GM10266 (cell line): Measurements from ENCODE around the gene SMAGP.

Experiments used
- DNase-seq: peaks from one replicate; pipeline ENCODE4 v3.0.0; 2012; ENCODE audit errors: extremely low spot score
- TF ChIP-seq, protein P1 (sequence below): IDR thresholded peaks from 2 replicates; pipeline ENCODE4 v1.5.1; 2012; ENCODE audit warnings: mild to moderate bottlenecking, low read depth; ENCODE audit not compliant: control insufficient read depth, insufficient read depth; ENCODE audit errors: missing control alignments

SMAGP gene

DNA sequence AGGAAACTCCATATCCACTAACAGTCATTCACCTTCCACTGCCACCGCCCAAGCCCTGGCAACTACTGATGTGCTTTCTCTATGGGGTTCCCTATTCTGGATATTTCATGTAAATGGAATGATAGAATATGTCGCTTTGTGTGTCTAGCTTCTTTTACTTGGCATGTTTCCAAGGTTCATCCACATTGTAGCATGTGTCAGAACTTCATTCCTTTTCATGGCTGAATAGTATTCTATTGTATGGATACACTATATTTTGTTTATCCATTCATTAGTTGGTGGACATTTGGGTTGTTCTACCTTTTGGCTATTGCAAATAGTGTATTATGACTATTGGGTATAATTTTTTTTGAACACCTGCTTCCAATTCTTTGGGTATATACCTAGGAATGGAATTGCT is 61.0 kb downstream of the SMAGP start:
- no peak for DNase-seq
- TF ChIP-seq, protein P1, sequence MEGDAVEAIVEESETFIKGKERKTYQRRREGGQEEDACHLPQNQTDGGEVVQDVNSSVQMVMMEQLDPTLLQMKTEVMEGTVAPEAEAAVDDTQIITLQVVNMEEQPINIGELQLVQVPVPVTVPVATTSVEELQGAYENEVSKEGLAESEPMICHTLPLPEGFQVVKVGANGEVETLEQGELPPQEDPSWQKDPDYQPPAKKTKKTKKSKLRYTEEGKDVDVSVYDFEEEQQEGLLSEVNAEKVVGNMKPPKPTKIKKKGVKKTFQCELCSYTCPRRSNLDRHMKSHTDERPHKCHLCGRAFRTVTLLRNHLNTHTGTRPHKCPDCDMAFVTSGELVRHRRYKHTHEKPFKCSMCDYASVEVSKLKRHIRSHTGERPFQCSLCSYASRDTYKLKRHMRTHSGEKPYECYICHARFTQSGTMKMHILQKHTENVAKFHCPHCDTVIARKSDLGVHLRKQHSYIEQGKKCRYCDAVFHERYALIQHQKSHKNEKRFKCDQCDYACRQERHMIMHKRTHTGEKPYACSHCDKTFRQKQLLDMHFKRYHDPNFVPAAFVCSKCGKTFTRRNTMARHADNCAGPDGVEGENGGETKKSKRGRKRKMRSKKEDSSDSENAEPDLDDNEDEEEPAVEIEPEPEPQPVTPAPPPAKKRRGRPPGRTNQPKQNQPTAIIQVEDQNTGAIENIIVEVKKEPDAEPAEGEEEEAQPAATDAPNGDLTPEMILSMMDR = no peak

DNA sequence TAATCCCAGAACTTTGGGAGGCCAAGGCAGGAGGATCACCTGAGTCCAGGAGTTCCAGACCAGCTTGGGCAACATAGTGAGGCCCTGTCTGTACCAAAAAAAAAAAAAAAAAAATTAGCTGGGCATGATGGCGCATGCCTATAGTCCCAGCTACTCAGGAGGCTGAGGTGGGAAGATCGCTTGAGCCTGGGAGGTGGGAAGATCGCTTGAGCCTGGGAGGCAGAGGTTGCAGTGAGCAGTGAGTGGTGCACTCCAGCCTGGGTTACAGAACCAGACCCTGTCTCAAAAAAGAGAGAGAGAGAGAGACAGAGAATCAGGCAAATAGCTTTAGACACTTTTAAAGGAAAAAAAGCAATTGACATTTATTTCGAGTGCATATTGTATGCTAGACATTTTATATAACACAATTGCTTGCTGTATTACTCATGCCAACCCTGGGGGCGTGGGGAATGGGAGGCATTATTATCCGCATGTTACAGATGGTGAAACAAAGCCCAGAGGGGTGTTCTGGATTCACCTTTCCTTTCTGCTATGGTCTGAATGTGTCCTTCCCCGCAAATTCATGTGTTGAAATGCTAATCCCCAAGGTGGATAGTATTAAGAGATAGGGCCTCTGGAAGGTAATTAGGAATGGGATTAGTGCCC is 62.1 kb downstream of the SMAGP start:
- no peak for DNase-seq
- TF ChIP-seq, protein P1 = no peak

DNA sequence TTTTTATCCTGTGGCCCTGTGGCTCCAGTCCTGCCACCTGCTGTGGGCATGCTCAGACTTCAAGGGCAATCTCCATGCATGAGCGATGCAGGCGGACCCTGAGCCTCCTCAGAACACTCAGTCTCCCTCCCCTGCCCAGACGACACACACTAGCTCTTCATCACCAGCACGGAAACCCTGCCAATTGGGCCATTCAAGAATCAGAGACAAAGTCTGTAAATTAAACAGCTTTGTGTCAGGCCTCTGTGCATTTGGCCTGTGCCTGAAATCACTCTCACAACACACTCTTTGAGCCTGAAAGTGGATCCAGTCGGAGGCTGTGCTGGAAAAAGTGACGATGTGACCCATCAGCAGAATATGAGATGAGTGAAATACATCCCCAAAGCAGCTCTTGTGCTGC is 64.9 kb downstream of the SMAGP start:
- DNase-seq = no peak
- TF ChIP-seq, protein P1 = no peak

DNA sequence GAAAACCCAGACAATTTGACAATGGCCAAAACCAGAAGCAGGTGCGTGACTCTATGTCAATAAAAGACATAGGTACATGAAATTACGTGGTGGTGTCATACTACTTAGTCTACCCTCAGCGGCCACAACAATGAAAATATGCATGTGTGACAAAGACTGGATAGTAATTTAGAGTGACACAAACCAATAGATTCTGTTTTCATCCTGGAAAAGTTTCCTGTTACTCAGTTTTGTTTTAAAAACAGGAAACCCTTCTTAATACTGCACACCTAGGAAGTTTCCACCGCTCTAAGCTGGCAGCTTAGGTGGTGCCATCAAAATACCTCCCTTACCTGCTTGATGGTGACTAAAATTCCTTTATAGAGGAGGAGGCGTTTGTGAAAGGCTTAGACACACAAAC is 67.5 kb downstream of the SMAGP start:
- TF ChIP-seq, protein P1 = no peak
- no peak for DNase-seq

DNA sequence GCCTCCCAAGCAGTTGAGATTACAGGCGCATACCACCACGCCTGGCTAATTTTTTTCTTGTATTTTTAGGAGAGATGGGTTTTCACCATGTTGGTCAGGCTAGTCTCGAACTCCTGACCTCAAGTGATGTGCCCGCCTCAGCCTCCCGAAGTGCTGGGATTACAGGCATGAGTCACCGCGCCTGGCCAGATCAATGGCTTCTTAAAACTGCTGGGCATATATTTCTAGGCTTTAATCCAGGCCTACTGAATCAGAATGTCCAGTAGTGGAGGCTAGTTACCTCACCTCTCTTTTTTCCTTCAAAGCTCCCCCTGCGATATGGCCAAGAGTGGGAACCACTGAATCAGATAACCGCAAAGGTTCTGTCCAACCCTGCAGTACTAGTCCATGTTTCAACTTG is 69.4 kb downstream of the SMAGP start:
- DNase-seq = no peak
- TF ChIP-seq, protein P1 = no peak

DNA sequence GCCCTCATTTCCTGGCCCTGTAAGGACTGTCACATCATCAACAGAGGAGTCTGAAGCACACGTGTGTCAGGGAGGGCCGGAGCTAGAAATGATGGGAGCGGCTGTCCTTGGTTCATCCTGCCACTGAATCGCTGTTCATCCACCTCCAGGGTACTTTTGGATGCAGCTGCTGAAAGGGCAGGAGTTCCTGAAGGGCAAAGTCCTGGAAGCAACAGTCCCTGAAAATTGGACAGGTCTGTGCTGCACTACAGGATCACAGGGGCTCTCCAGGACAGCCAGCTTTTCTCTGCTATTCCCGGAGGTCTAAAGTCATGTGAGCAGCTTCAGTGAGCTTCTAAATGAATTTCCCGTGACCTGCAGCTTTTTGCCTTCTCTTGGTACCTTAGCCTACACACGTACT is 70.1 kb downstream of the SMAGP start:
- TF ChIP-seq, protein P1 = no peak
- no peak for DNase-seq

DNA sequence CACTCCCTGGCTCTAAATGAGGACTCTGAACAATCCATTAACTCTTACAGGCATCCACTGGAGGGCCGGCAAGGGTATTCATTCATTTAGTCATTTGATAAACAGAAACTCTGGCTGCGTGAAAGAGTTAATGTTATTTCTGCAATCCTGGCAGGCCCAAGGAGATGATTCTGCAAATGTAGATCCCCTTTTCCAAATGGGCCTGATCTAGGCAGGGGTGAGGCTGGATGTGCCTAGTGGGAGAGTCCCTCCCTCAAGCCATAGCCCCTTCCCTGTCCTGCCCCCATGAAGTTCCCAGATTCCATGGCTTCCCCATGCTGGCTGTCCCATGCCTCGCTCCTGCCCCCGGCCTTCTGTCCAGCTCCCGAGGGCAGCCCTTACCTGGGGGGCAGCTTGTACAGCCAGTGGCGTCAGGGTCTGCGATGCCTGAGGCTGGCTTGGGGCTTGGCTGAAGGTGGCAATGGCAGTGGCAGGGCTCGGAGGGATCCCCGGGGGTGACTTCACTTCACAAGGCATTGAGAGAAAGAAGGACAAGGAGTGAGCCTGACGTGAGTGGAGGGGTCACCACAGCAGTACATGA is 70.8 kb downstream of the SMAGP start:
- no peak for DNase-seq
- TF ChIP-seq, protein P1 = no peak
